Liver (tissue), 9 donors: ENCODE results near the gene ELK4. TPM values are rescaled to one million over a fixed set of nuclear protein-coding genes. Genes with fewer than 3 reads are reported as not detected.

Experiments used
- DNase-seq: peaks from one replicate; pipeline ENCODE4 v3.0.0-alpha.2; 2017; ENCODE audit warnings: low spot score
- H3K27ac ChIP-seq, 2 donors: one replicate each; pipeline ENCODE4 v1.7.0; 2013; ENCODE audit warnings: inconsistent platforms in 2 of 2, low read length in 2 of 2, control low read depth in 1 of 2, low read depth in 1 of 2, mild to moderate bottlenecking in 1 of 2
- H3K27me3 ChIP-seq, 4 donors: one replicate each; pipeline versions ENCODE4 v1.6.1 to v1.7.0; 2013; ENCODE audit warnings: low read length in 3 of 4, inconsistent platforms in 1 of 4, mild to moderate bottlenecking in 1 of 4, moderate library complexity in 1 of 4; ENCODE audit not compliant: control insufficient read depth in 4 of 4, insufficient read depth in 4 of 4
- H3K36me3 ChIP-seq, 4 donors: one replicate each; pipeline versions ENCODE4 v1.6.1 to v1.7.0; 2013; ENCODE audit warnings: low read length in 3 of 4, mild to moderate bottlenecking in 3 of 4, low read depth in 1 of 4, moderate library complexity in 1 of 4; ENCODE audit not compliant: control insufficient read depth in 4 of 4, insufficient read depth in 3 of 4
- H3K4me1 ChIP-seq, 4 donors: one replicate each; pipeline versions ENCODE4 v1.6.1 to v1.7.0; 2013; ENCODE audit warnings: low read length in 3 of 4, mild to moderate bottlenecking in 3 of 4, moderate library complexity in 1 of 4; ENCODE audit not compliant: control insufficient read depth in 4 of 4, insufficient read depth in 4 of 4
- H3K4me3 ChIP-seq, 3 donors: one replicate each; pipeline versions ENCODE4 v1.6.1 to v1.7.0; 2013; ENCODE audit warnings: low read length in 3 of 3, control low read depth in 1 of 3, low read depth in 1 of 3, mild to moderate bottlenecking in 1 of 3
- H3K9ac ChIP-seq, 2 donors: one replicate each; pipeline ENCODE4 v1.7.0; 2013; ENCODE audit warnings: low read length in 2 of 2, mild to moderate bottlenecking in 2 of 2, moderate library complexity in 2 of 2, control low read depth in 1 of 2, low read depth in 1 of 2
- H3K9me3 ChIP-seq, 4 donors: one replicate each; pipeline versions ENCODE4 v1.6.1 to v1.7.0; 2013; ENCODE audit warnings: low read length in 3 of 4; ENCODE audit not compliant: control insufficient read depth in 4 of 4
- ATF3 ChIP-seq: IDR thresholded peaks from 2 replicates; pipeline ENCODE4 v1.6.1; 2016; ENCODE audit warnings: antibody characterized with exemption
- CTCF ChIP-seq: fragments of 150-350 bp; IDR thresholded peaks from 2 replicates; pipeline ENCODE4 v1.5.1; 2017; ENCODE audit warnings: improper control_type of control experiment, low read depth, low read length; ENCODE audit not compliant: missing input control
- EGR1 ChIP-seq, 2 donors: IDR thresholded peaks; 2 replicates each; pipeline ENCODE4 v1.6.1; 2016 to 2018; ENCODE audit warnings: antibody characterized with exemption in 2 of 2, low read depth in 2 of 2
- FOXA1 ChIP-seq: IDR thresholded peaks from 2 replicates; pipeline ENCODE4 v1.6.1; 2016; ENCODE audit warnings: antibody characterized with exemption
- FOXA2 ChIP-seq: IDR thresholded peaks from 2 replicates; pipeline ENCODE4 v1.6.1; 2016; ENCODE audit warnings: antibody characterized with exemption
- GABPA ChIP-seq, 2 donors: IDR thresholded peaks in 1 of 2; conservative IDR thresholded peaks in 1 of 2; 2 replicates each; pipeline ENCODE4 v1.6.1; 2016; ENCODE audit warnings: antibody characterized with exemption in 2 of 2, mild to moderate bottlenecking in 1 of 2, moderate library complexity in 1 of 2
- HNF4A ChIP-seq, 2 donors: conservative IDR thresholded peaks; 2 replicates each; pipeline ENCODE4 v1.6.1; 2016; ENCODE audit warnings: antibody characterized with exemption in 2 of 2, mild to moderate bottlenecking in 2 of 2
- HNF4G ChIP-seq: IDR thresholded peaks from 2 replicates; pipeline ENCODE4 v1.6.1; 2016; ENCODE audit warnings: antibody characterized with exemption
- JUND ChIP-seq, 2 donors: IDR thresholded peaks; 2 replicates each; pipeline ENCODE4 v1.6.1; 2016; ENCODE audit warnings: antibody characterized with exemption in 2 of 2
- MAX ChIP-seq: IDR thresholded peaks from 2 replicates; pipeline ENCODE4 v1.6.1; 2016; ENCODE audit warnings: antibody characterized with exemption
- NR2F2 ChIP-seq: IDR thresholded peaks from 2 replicates; pipeline ENCODE4 v1.6.1; 2016; ENCODE audit warnings: antibody characterized with exemption
- RAD21 ChIP-seq, 2 donors: IDR thresholded peaks; 2 replicates each; pipeline ENCODE4 v1.6.1; 2016; ENCODE audit warnings: antibody characterized with exemption in 2 of 2, mild to moderate bottlenecking in 2 of 2
- RXRA ChIP-seq, 2 donors: IDR thresholded peaks; 2 replicates each; pipeline ENCODE4 v1.6.1; 2017 to 2018; ENCODE audit warnings: antibody characterized with exemption in 2 of 2, mild to moderate bottlenecking in 1 of 2
- SP1 ChIP-seq: IDR thresholded peaks from 2 replicates; pipeline ENCODE4 v1.6.1; 2018; ENCODE audit warnings: antibody characterized with exemption, mild to moderate bottlenecking
- TAF1 ChIP-seq: conservative IDR thresholded peaks from 2 replicates; pipeline ENCODE4 v1.6.1; 2016; ENCODE audit warnings: antibody characterized with exemption, mild to moderate bottlenecking
- YY1 ChIP-seq: IDR thresholded peaks from 2 replicates; pipeline ENCODE4 v1.6.1; 2016; ENCODE audit warnings: antibody characterized with exemption, mild to moderate bottlenecking
- ZBTB33 ChIP-seq: IDR thresholded peaks from 2 replicates; pipeline ENCODE4 v1.6.1; 2016; ENCODE audit warnings: antibody characterized with exemption
- WGBS: extraction: QIAGEN DNeasy Blood & Tissue Kit; methylation state at CpG from one replicate; pipeline ENCODE4 v1.1.7; 2013; 5-methylcytosine and 5-hydroxymethylcytosine counted together
- polyA plus RNA-seq, 2 donors: library from polyadenylated mRNA; stranded (reverse) in 1 of 2; unstranded in 1 of 2; fragments of 200-250 nt in 1 of 2; fragments of >200 nt in 1 of 2; fragmentation: Nextera tagmentation in 1 of 2; extraction: Ambion mirVana in 1 of 2; gene quantifications; one replicate each; pipeline versions ENCODE4 v1.2.1 to v1.2.3, GENCODE V29; 2013 to 2015
- total RNA-seq, 2 donors: library from RNA; depleted of rRNA; stranded (reverse); fragments of >200 nt; gene quantifications; one replicate each; pipeline ENCODE4 v1.2.3, GENCODE V29; 2014
- donor health status: healthy.
- donor health status: healthy.
- donor health status: healthy.
- donor health status: healthy.
- donor health status: healthy.

The ELK4 gene
- total and polyA plus RNA-seq, 4 donors: 3.5 to 20.2 (median 6.9) TPM

- TF ChIP-seq CTCF: no peak
- no peak for TF ChIP-seq HNF4A (conservative IDR thresholded peaks at IDR 0.05)
- no peak for TF ChIP-seq SP1
- TF ChIP-seq FOXA1: no peak
- TF ChIP-seq FOXA2: no peak
- TF ChIP-seq YY1: no peak
Observed at GRCh38 chr1:205568469-205569361, 63.1 kb downstream of the ELK4 start (continued).

GRCh38 chr1:205568135-205568468, 63.7 kb downstream of the ELK4 start:
- H3K9ac ChIP-seq: no peak overlapping the region
- WGBS: 48% methylated on average over 5 of the region's 5 CpGs
- TF ChIP-seq ZBTB33 (no peak), CTCF (no peak), RXRA (IDR thresholded peaks at IDR 0.05) (no peak), ATF3 (no peak)
- DNase-seq: peak; percentile 4
- no peaks in the 10 kb centered on the region for H3K36me3 ChIP-seq
- H3K27me3 ChIP-seq: peaks cover 0 to 8% (median 2%) of the 10 kb centered on the region in 4 donors
- no peak overlapping the region for H3K27ac ChIP-seq
- H3K4me1 ChIP-seq: peaks cover 0 to 4% (median 1%) of the 10 kb centered on the region in 4 donors
- no peak overlapping the region for H3K4me3 ChIP-seq
- H3K9me3 ChIP-seq: no peaks in the 10 kb centered on the region

- 81% methylated on average over 6 of the region's 6 CpGs for WGBS
- peak; percentile 21 for DNase-seq
- TF ChIP-seq SP1 (no peak), ZBTB33 (no peak), GABPA (IDR thresholded peaks at IDR 0.05 in 1 of 2, conservative IDR thresholded peaks at IDR 0.05 in 1 of 2) (no peak), YY1 (no peak), ATF3 (no peak), CTCF (no peak), HNF4A (conservative IDR thresholded peaks at IDR 0.05) (no peak), MAX (no peak), HNF4G (no peak), RAD21 (IDR thresholded peaks at IDR 0.05) (no peak), FOXA1 (no peak), JUND (IDR thresholded peaks at IDR 0.05) (no peak), TAF1 (no peak), NR2F2 (no peak), RXRA (IDR thresholded peaks at IDR 0.05) (no peak), EGR1 (IDR thresholded peaks at IDR 0.05; ENCODE audit: low read depth in 2 of 2) (no peak)
Observed at GRCh38 chr1:205567716-205568115, 64.1 kb downstream of the ELK4 start.

More at GRCh38 chr1:205567716-205568115, 64.1 kb downstream of the ELK4 start:
- H3K27ac ChIP-seq: no peak overlapping the region
- no peaks in the 10 kb centered on the region for H3K36me3 ChIP-seq
- H3K9ac ChIP-seq: no peak overlapping the region
- H3K9me3 ChIP-seq: no peaks in the 10 kb centered on the region
- peaks cover 0 to 8% (median 2%) of the 10 kb centered on the region in 4 donors for H3K27me3 ChIP-seq
- H3K4me1 ChIP-seq: peaks cover 0 to 4% (median 1%) of the 10 kb centered on the region in 4 donors
- no peak overlapping the region for H3K4me3 ChIP-seq
